B cell (primary cell): ENCODE results near the gene STXBP6. TPM values are rescaled to one million over a fixed set of nuclear protein-coding genes. Genes with fewer than 3 reads are reported as not detected.

Experiments
- ATAC-seq: fragments of 200-7000 bp; cut with Tn5 transposase; one replicate; pipeline ENCODE4 v1.10.0; 2021; ENCODE audit warnings: low read depth, mild to moderate bottlenecking, moderate number of reproducible peaks, moderate library complexity
- CTCF ChIA-PET: fragments of 350-600 bp; sonication (Branson Sonifier 250); formaldehyde crosslinking; loops from one replicate; lab custom pipeline; 2021; ENCODE audit warnings: antibody characterized with exemption, inconsistent platforms; lab: Charles Lee
- POLR2A ChIA-PET: fragments of 350-600 bp; sonication (Branson Sonifier 250); formaldehyde crosslinking; loops from one replicate; lab custom pipeline; 2021; ENCODE audit warnings: antibody characterized with exemption; lab: Charles Lee
- DNase-seq: peaks from one replicate; pipeline ENCODE4 v3.0.0; 2013
- H2AFZ ChIP-seq: 2 replicates; pipeline ENCODE4 v1.6.1; 2012; ENCODE audit warnings: mild to moderate bottlenecking, low read depth, low read length; ENCODE audit not compliant: insufficient read depth, poor library complexity, severe bottlenecking
- H3K27ac ChIP-seq, 2 donors: 1 replicate in 1 of 2; 2 replicates in 1 of 2; pipeline ENCODE4 v1.5.1; 2012 to 2013; ENCODE audit warnings: low read length in 2 of 2, mild to moderate bottlenecking in 2 of 2, moderate library complexity in 1 of 2
- H3K27me3 ChIP-seq, 4 experiments: fragments of 200-600 bp in 1 of 4; sonication (generic) in 1 of 4; replicated peaks in 1 of 4; 1 replicate in 2 of 4; 2 replicates in 2 of 4; pipeline versions ENCODE4 v1.6.1 to v1.7.0; 2013 to 2016; ENCODE audit warnings: low read length in 3 of 4, mild to moderate bottlenecking in 2 of 4, mixed read lengths in 1 of 4, moderate library complexity in 1 of 4; ENCODE audit not compliant: insufficient read depth in 4 of 4, control insufficient read depth in 3 of 4; ENCODE audit errors: control extremely low read depth in 1 of 4
- H3K36me3 ChIP-seq, 2 experiments: replicated peaks in 1 of 2; 1 replicate in 1 of 2; 2 replicates in 1 of 2; pipeline versions ENCODE4 v1.6.1 to v1.7.1; 2013; ENCODE audit warnings: low read length in 1 of 2; ENCODE audit not compliant: insufficient read depth in 2 of 2, control insufficient read depth in 1 of 2; ENCODE audit errors: control extremely low read depth in 1 of 2, extremely low read depth in 1 of 2
- H3K4me1 ChIP-seq, 2 donors: fragments of 200-600 bp in 1 of 2; sonication (generic) in 1 of 2; 1 replicate in 1 of 2; 2 replicates in 1 of 2; pipeline versions ENCODE4 v1.5.1 to v1.6.1; 2013 to 2017; ENCODE audit warnings: low read length in 2 of 2; ENCODE audit not compliant: control insufficient read depth in 2 of 2, insufficient read depth in 2 of 2
- H3K4me2 ChIP-seq: replicated peaks from 2 replicates; pipeline ENCODE3; 2012; ENCODE audit warnings: mild to moderate bottlenecking, low read depth, low read length; ENCODE audit not compliant: poor library complexity, severe bottlenecking
- H3K4me3 ChIP-seq, 5 experiments: fragments of 200-600 bp in 1 of 5; sonication (generic) in 1 of 5; 1 replicate in 3 of 5; 2 replicates in 2 of 5; pipeline versions ENCODE4 v1.5.1 to v1.7.0; 2011 to 2016; ENCODE audit warnings: low read length in 4 of 5, mild to moderate bottlenecking in 4 of 5, low read depth in 2 of 5, control low read depth in 1 of 5, moderate library complexity in 1 of 5; ENCODE audit not compliant: insufficient read depth in 1 of 5; ENCODE audit errors: control extremely low read depth in 1 of 5, extremely low read depth in 1 of 5
- H3K79me2 ChIP-seq: fragments of 200-600 bp; sonication (generic); one replicate; pipeline ENCODE4 v1.6.0; 2016; ENCODE audit warnings: low read length; ENCODE audit not compliant: control insufficient read depth, insufficient read depth
- H3K9ac ChIP-seq: fragments of 200-600 bp; sonication (generic); 2 replicates; pipeline ENCODE4 v1.6.1; 2017; ENCODE audit warnings: mild to moderate bottlenecking, low read length, moderate library complexity
- H3K9me3 ChIP-seq, 3 donors: one replicate each; pipeline versions ENCODE4 v1.6.1 to v1.7.1; 2013; ENCODE audit warnings: low read length in 2 of 3; ENCODE audit not compliant: control insufficient read depth in 2 of 3, insufficient read depth in 1 of 3; ENCODE audit errors: control extremely low read depth in 1 of 3
- H4K20me1 ChIP-seq: 2 replicates; pipeline ENCODE4 v1.6.0; 2012; ENCODE audit warnings: mild to moderate bottlenecking, low read length; ENCODE audit not compliant: insufficient read depth, control insufficient read depth, poor library complexity, severe bottlenecking
- H3K27ac Mint-ChIP-seq: one replicate; pipeline ENCODE4 v1.8.0; 2021; ENCODE audit warnings: mixed read lengths
- H3K27me3 Mint-ChIP-seq: one replicate; pipeline ENCODE4 v1.8.0; 2021; ENCODE audit warnings: mixed read lengths
- H3K4me1 Mint-ChIP-seq: one replicate; pipeline ENCODE4 v1.8.0; 2021; ENCODE audit warnings: mixed read lengths
- H3K4me3 Mint-ChIP-seq: one replicate; pipeline ENCODE4 v1.8.0; 2021; ENCODE audit warnings: mixed read lengths
- H3K9me3 Mint-ChIP-seq: one replicate; pipeline ENCODE4 v1.8.0; 2022; ENCODE audit warnings: mixed read lengths; ENCODE audit not compliant: insufficient read depth
- CTCF ChIP-seq: fragments of 200-600 bp; IDR thresholded peaks from one replicate; pipeline ENCODE4 v1.8.0; 2022; ENCODE audit warnings: antibody characterized with exemption, mild to moderate bottlenecking
- EZH2 ChIP-seq: IDR thresholded peaks from 2 replicates; pipeline ENCODE4 v1.6.1; 2012; ENCODE audit warnings: borderline replicate concordance, low read depth, mild to moderate bottlenecking, moderate library complexity, low read length; ENCODE audit not compliant: insufficient read depth, poor library complexity, severe bottlenecking
- WGBS: methylation state at CpG from one replicate; pipeline ENCODE4 v1.1.5; 2013; ENCODE audit warnings: missing lambda C conversion rate; ENCODE audit not compliant: insufficient coverage; 5-methylcytosine and 5-hydroxymethylcytosine counted together
- intact Hi-C: fragments of 100-400 bp; cut with micrococcal nuclease; formaldehyde crosslinking; loops from one replicate; pipeline ENCODE4 v1.10.0; 2022
- polyA plus RNA-seq: library from polyadenylated mRNA; depleted of rRNA; stranded (reverse); fragments of >200 nt; gene quantifications from 2 replicates; pipeline ENCODE4 v1.2.3, GENCODE V29; 2012
- total RNA-seq, 2 donors: library from RNA; stranded (reverse); fragments of 120-200 nt in 1 of 2; gene quantifications; 1 replicate in 1 of 2; 2 replicates in 1 of 2; pipeline versions ENCODE4 v1.2.3 to v1.2.4, GENCODE V29; 2013 to 2022

Gene STXBP6
- total and polyA plus RNA-seq, 2 donors (not counting 1 experiment from before 2014, with no cell fraction given) = 0.01 TPM; not detected in 1

DNA sequence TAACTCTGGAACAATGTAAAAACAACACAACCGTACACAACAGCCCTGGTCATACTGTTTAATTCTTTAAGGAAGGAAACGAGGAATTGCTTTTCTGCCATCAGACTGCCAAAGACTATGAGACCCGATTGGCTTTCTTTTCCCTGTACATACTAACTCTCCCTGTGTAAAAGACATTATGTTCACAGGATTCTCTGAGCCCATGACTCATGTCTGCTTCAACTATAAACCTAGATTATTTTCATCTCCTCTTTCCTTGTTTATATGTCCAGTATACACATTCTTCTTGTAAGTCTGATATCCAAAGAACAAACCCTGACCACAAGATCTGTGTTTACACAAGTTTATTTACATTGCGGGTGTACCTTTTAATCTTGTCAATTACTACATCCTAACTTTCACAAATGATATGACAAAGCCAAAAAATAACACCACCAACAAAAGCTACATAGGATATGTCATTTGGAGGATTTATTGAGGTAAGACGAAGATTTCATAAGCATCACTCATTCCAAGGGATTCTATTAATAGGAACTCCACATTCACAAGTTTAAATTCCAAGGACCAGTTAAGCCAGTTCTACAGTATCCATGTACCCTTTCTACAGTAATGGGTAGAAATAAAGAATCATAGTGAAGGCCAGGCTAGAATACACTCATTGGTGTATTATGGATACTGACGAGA lies 67.3 kb downstream of the STXBP6 start:
- TF ChIP-seq CTCF (no peak), EZH2 (no peak)
- no peak overlapping the region for H3K4me3 Mint-ChIP-seq
- 92% methylated on average over 3 of the region's 6 CpGs for WGBS
- CTCF ChIA-PET = interaction anchor here (1.4 kb wide), 1 partner anchor 19 kb away, joined by 3 read pairs; no protein-coding TSS in a partner anchor
- intact Hi-C loops = no loop called here
- Histone ChIP-seq H3K27ac (no peak overlapping the region), H3K27me3 (no peaks in the 10 kb centered on the region), H3K4me1 (no peaks in the 10 kb centered on the region), H2AFZ (no peak overlapping the region), H3K9ac (no peak overlapping the region), H4K20me1 (no peaks in the 10 kb centered on the region), H3K4me2 (no peak overlapping the region), H3K79me2 (no peaks in the 10 kb centered on the region), H3K9me3 (no peaks in the 10 kb centered on the region), H3K36me3 (no peaks in the 10 kb centered on the region), H3K4me3 (no peak overlapping the region)
- H3K27ac Mint-ChIP-seq = no peak overlapping the region
- H3K4me1 Mint-ChIP-seq = no peaks in the 10 kb centered on the region
- no peak for ATAC-seq
- peaks cover 9% of the 10 kb centered on the region for H3K27me3 Mint-ChIP-seq
- no peak for DNase-seq
- POLR2A ChIA-PET = no interaction called here
- peaks cover 3% of the 10 kb centered on the region for H3K9me3 Mint-ChIP-seq

- Histone ChIP-seq H3K4me3 (no peak overlapping the region), H3K4me2 (no peak overlapping the region), H2AFZ (no peak overlapping the region), H3K9ac (no peak overlapping the region), H3K36me3 (no peaks in the 10 kb centered on the region), H3K27ac (no peak overlapping the region), H3K9me3 (no peaks in the 10 kb centered on the region), H3K4me1 (no peaks in the 10 kb centered on the region), H3K79me2 (no peaks in the 10 kb centered on the region), H4K20me1 (no peaks in the 10 kb centered on the region), H3K27me3 (no peaks in the 10 kb centered on the region)
- 29% methylated on average over 1 of the region's 2 CpGs for WGBS
- peaks cover 15% of the 10 kb centered on the region for H3K27me3 Mint-ChIP-seq
- ATAC-seq = no peak
- H3K27ac Mint-ChIP-seq = no peak overlapping the region
- H3K4me3 Mint-ChIP-seq = no peak overlapping the region
- POLR2A ChIA-PET = no interaction called here
- DNase-seq = no peak
- intact Hi-C loops = no loop called here
- H3K9me3 Mint-ChIP-seq = peaks cover 3% of the 10 kb centered on the region
- H3K4me1 Mint-ChIP-seq = no peaks in the 10 kb centered on the region
- TF ChIP-seq EZH2 = no peak
- TF ChIP-seq CTCF = no peak
- CTCF ChIA-PET = no interaction called here
Measured at GRCh38 chr14:24979725-24980239, 70.2 kb downstream of the STXBP6 start.
